A549 (cell line): ENCODE results near the gene NSD2. TPM values are rescaled to one million over a fixed set of nuclear protein-coding genes. Genes with fewer than 3 reads are reported as not detected.

ENCODE experiments used
- ATAC-seq, 2 experiments: fragments of 200-7000 bp in 1 of 2; fragments of >200 bp in 1 of 2; cut with Nextera tagmentation in 1 of 2; cut with Tn5 transposase in 1 of 2; 3 replicates each; pipeline versions ENCODE4 v1.8.0 to v1.9.1; 2018 to 2020; ENCODE audit warnings: mild to moderate bottlenecking in 1 of 2, moderate library complexity in 1 of 2
- CTCF ChIA-PET: fragments of 300-600 bp; sonication (Branson Sonifier 250); formaldehyde crosslinking; extraction: SDS; loops from one replicate; lab custom pipeline; 2021; ENCODE audit warnings: antibody characterized with exemption, inconsistent platforms; lab: Yijun Ruan, JAX
- POLR2A ChIA-PET: fragments of 350-600 bp; formaldehyde crosslinking; extraction: SDS; loops from one replicate; lab custom pipeline; 2021; ENCODE audit warnings: antibody characterized with exemption, inconsistent platforms; lab: Yijun Ruan, JAX
- DNase-seq, 2 experiments: peaks; one replicate each; pipeline versions ENCODE4 v3.0.0 to v3.0.0-alpha.2; 2011 to 2016; ENCODE audit warnings: low read depth in 1 of 2, low spot score in 1 of 2
- FAIRE-seq: peaks from 2 replicates; lab custom pipeline; 2011; peaks lifted over from hg19 to GRCh38; lab: Jason Lieb, UNC
- H3K27ac ChIP-seq, 2 experiments: fragments of >200 bp; sonication (Bioruptor Twin); formaldehyde crosslinking; 3 replicates each; pipeline ENCODE4 v1.5.1; 2016 to 2017
- H3K4me1 ChIP-seq: fragments of >200 bp; sonication (Bioruptor Twin); formaldehyde crosslinking; 3 replicates; pipeline ENCODE4 v1.6.1; 2016
- H3K4me2 ChIP-seq: fragments of >200 bp; sonication (Bioruptor Twin); formaldehyde crosslinking; 3 replicates; pipeline ENCODE4 v1.6.1; 2016
- H3K4me3 ChIP-seq: fragments of >200 bp; sonication (Bioruptor Twin); formaldehyde crosslinking; 3 replicates; pipeline ENCODE4 v1.5.1; 2016
- H3K9me3 ChIP-seq: fragments of >200 bp; sonication (Bioruptor Twin); formaldehyde crosslinking; 3 replicates; pipeline ENCODE4 v1.6.1; 2016
- ATOH8 ChIP-seq: fragments of 250-450 bp; sonication (Bioruptor Pico); IDR thresholded peaks from 2 replicates; pipeline ENCODE4 v1.5.0; 2020; ENCODE audit warnings: low read depth, mild to moderate bottlenecking, moderate library complexity
- BCL3 ChIP-seq: fragments of >200 bp; sonication (Bioruptor Twin); formaldehyde crosslinking; IDR thresholded peaks from 3 replicates; pipeline ENCODE4 v1.6.1; 2016
- CBX2 ChIP-seq: fragments of 200-600 bp; sonication (generic); IDR thresholded peaks from 2 replicates; pipeline ENCODE4 v1.6.1; 2016; ENCODE audit warnings: low read depth, mild to moderate bottlenecking, borderline replicate concordance
- CBX8 ChIP-seq: fragments of 200-600 bp; sonication (generic); IDR thresholded peaks from 2 replicates; pipeline ENCODE4 v1.6.1; 2016
- CHD2 ChIP-seq: fragments of 150-350 bp; IDR thresholded peaks from 2 replicates; pipeline ENCODE4 v1.6.1; 2014; ENCODE audit warnings: low read length; ENCODE audit not compliant: partially characterized antibody
- EP300 ChIP-seq, 2 experiments: fragments of >200 bp; sonication (Bioruptor Twin); formaldehyde crosslinking; IDR thresholded peaks; 2 replicates in 1 of 2; 3 replicates in 1 of 2; pipeline ENCODE4 v1.6.1; 2016 to 2017
- HEYL ChIP-seq: fragments of 250-450 bp; sonication (Bioruptor Pico); IDR thresholded peaks from 2 replicates; pipeline ENCODE4 v1.8.0; 2021; ENCODE audit warnings: mild to moderate bottlenecking, moderate library complexity
- HMGXB4 ChIP-seq: fragments of 250-450 bp; sonication (Bioruptor Pico); IDR thresholded peaks from 2 replicates; pipeline ENCODE4 v1.5.0; 2021; ENCODE audit warnings: mild to moderate bottlenecking, moderate library complexity, borderline replicate concordance
- HOXB5 ChIP-seq: fragments of 250-450 bp; sonication (Bioruptor Pico); IDR thresholded peaks from 2 replicates; pipeline ENCODE4 v1.5.0; 2020; ENCODE audit warnings: mild to moderate bottlenecking, moderate library complexity
- JUNB ChIP-seq: fragments of >200 bp; sonication (Bioruptor Twin); formaldehyde crosslinking; IDR thresholded peaks from 2 replicates; pipeline ENCODE4 v1.6.1; 2016
- MAFK ChIP-seq: fragments of 450-650 bp; IDR thresholded peaks from 2 replicates; pipeline ENCODE4 v1.6.1; 2014; ENCODE audit not compliant: partially characterized antibody
- MAZ ChIP-seq: fragments of 150-350 bp; IDR thresholded peaks from 2 replicates; pipeline ENCODE4 v1.6.1; 2014; ENCODE audit warnings: antibody characterized with exemption, low read depth, low read length, borderline replicate concordance
- MYC ChIP-seq: IDR thresholded peaks from 2 replicates; pipeline ENCODE4 v1.6.1; 2012; ENCODE audit warnings: mild to moderate bottlenecking, inconsistent platforms, low read length, improper control_type of control experiment, borderline replicate concordance
- NR3C1 ChIP-seq: fragments of >200 bp; sonication (Bioruptor Twin); formaldehyde crosslinking; IDR thresholded peaks from 3 replicates; pipeline ENCODE4 v1.6.1; 2017
- PBX3 ChIP-seq: IDR thresholded peaks from 2 replicates; pipeline ENCODE4 v1.6.1; 2012
- POLR2A ChIP-seq: IDR thresholded peaks from 2 replicates; pipeline ENCODE4 v1.6.1; 2012; ENCODE audit warnings: mild to moderate bottlenecking, low read length
- RNF2 ChIP-seq: fragments of 200-600 bp; sonication (generic); IDR thresholded peaks from 2 replicates; pipeline ENCODE4 v1.6.1; 2016; ENCODE audit warnings: low read depth, mild to moderate bottlenecking, antibody characterized with exemption, moderate library complexity, borderline replicate concordance
- ZC3H11A ChIP-seq: fragments of 450-650 bp; IDR thresholded peaks from 2 replicates; pipeline ENCODE4 v1.6.1; 2014; ENCODE audit warnings: antibody characterized with exemption, mild to moderate bottlenecking
- ZNF302 ChIP-seq: fragments of 250-450 bp; sonication (Bioruptor Pico); IDR thresholded peaks from 2 replicates; pipeline ENCODE4 v1.9.0; 2021; ENCODE audit warnings: inconsistent platforms, mild to moderate bottlenecking, moderate library complexity
- WGBS: methylation state at CpG from one replicate; pipeline ENCODE4 v1.1.6; 2017; ENCODE audit errors: missing lambda C conversion rate; 5-methylcytosine and 5-hydroxymethylcytosine counted together
- polyA plus RNA-seq, 4 experiments: library from polyadenylated mRNA; depleted of rRNA in 3 of 4; stranded (reverse); fragments of >200 nt; fragmentation: RNase III in 1 of 4; extraction: RNeasy Plus Mini Kit Qiagen cat#74134 plus additional on column Dnase treatment in 1 of 4; gene quantifications; 2 replicates in 3 of 4; 3 replicates in 1 of 4; pipeline ENCODE4 v1.2.3, GENCODE V29; 2011 to 2017

NSD2 gene
- polyA plus RNA-seq, 2 of the 4 experiments (the other 2 are of a cell fraction): 43.8 to 49.3 TPM

- H3K9me3 ChIP-seq: no peaks in the 10 kb centered on the region
- no peaks in the 10 kb centered on the region for H3K4me1 ChIP-seq
- H3K27ac ChIP-seq: no peak overlapping the region
- ATAC-seq: no peak
- H3K4me2 ChIP-seq: no peak overlapping the region
- no peak for TF ChIP-seq ZC3H11A
- TF ChIP-seq CHD2: no peak
- TF ChIP-seq MAFK: no peak
- no peak for TF ChIP-seq HMGXB4 (CRISPR knock-in tag)
- TF ChIP-seq MYC: no peak
- TF ChIP-seq BCL3: no peak
- TF ChIP-seq NR3C1: no peak
- TF ChIP-seq PBX3: no peak
- no peak for TF ChIP-seq POLR2A
- TF ChIP-seq RNF2: no peak
- TF ChIP-seq MAZ: no peak
- TF ChIP-seq HOXB5: no peak
- no peak for TF ChIP-seq ATOH8 (CRISPR knock-in tag)
- TF ChIP-seq HEYL (CRISPR knock-in tag): no peak
- no peak for TF ChIP-seq JUNB
- TF ChIP-seq CBX8: no peak
- no peak for TF ChIP-seq ZNF302 (CRISPR knock-in tag)
- no peak for TF ChIP-seq EP300 (IDR thresholded peaks at IDR 0.05)
- TF ChIP-seq CBX2: no peak
- no peak overlapping the region for H3K4me3 ChIP-seq
- ChIA-PET POLR2A (no interaction called here), CTCF (no interaction called here)
- no peak for FAIRE-seq
- WGBS: 100% methylated on average over 1 of the region's 1 CpG
- DNase-seq: no peak
These were observed 93.8 kb downstream of the NSD2 start for GRCh38 chr4:1964971-1965370.

- no peaks in the 10 kb centered on the region for H3K4me1 ChIP-seq
- H3K9me3 ChIP-seq: no peaks in the 10 kb centered on the region
- DNase-seq: no peak
- no peak overlapping the region for H3K4me2 ChIP-seq
- FAIRE-seq: no peak
- CTCF ChIA-PET: no interaction called here
- ATAC-seq: no peak
- H3K4me3 ChIP-seq: no peak overlapping the region
- WGBS: 90% methylated on average over 5 of the region's 5 CpGs
- H3K27ac ChIP-seq: no peak overlapping the region
- no peak for TF ChIP-seq BCL3
- POLR2A ChIA-PET: no interaction called here
These were observed 96.4 kb downstream of the NSD2 start for GRCh38 chr4:1967512-1968149.
